DOHH2 (cell line): ENCODE data around the gene RORC.

Experiments
- CTCF ChIP-seq: fragments of 200-600 bp; sonication (generic); IDR thresholded peaks from one replicate; pipeline ENCODE4 v1.5.1; 2014; ENCODE audit warnings: antibody characterized with exemption, mild to moderate bottlenecking, low read depth, low read length; ENCODE audit not compliant: poor library complexity, severe bottlenecking
- EZH2phosphoT487 ChIP-seq: fragments of 200-600 bp; sonication (generic); IDR thresholded peaks from 2 replicates; pipeline ENCODE4 v1.6.1; 2017; ENCODE audit warnings: borderline replicate concordance, mild to moderate bottlenecking, antibody characterized with exemption, low read length, moderate library complexity, mixed read lengths

- TF ChIP-seq CTCF: no peak
- TF ChIP-seq EZH2phosphoT487: no peak
These were observed 18.3 kb upstream of the RORC start for GRCh38 chr1:151849871-151850270.
